Muscle layer of colon (tissue), 2 donors: ENCODE measurements around the gene SMAD6.
"Not testable (repeated sequence)": the region's sequence is repeated elsewhere in the genome, so short reads cannot be mapped to it uniquely, and the experiment has no call there.

Experiments used
- H3K27ac ChIP-seq: one replicate; pipeline ENCODE4 v1.7.0; 2013; ENCODE audit warnings: low read depth, mild to moderate bottlenecking, low read length, moderate library complexity
- H3K27me3 ChIP-seq, 2 donors: one replicate each; pipeline ENCODE4 v1.7.0; 2013; ENCODE audit warnings: low read length in 2 of 2, mild to moderate bottlenecking in 2 of 2; ENCODE audit not compliant: insufficient read depth in 2 of 2, control insufficient read depth in 1 of 2
- H3K36me3 ChIP-seq: one replicate; pipeline ENCODE4 v1.7.0; 2013; ENCODE audit warnings: mild to moderate bottlenecking, low read length; ENCODE audit not compliant: insufficient read depth
- H3K4me1 ChIP-seq: one replicate; pipeline ENCODE4 v1.7.0; 2013; ENCODE audit warnings: mild to moderate bottlenecking, low read length; ENCODE audit not compliant: insufficient read depth
- H3K4me3 ChIP-seq, 2 donors: one replicate each; pipeline ENCODE4 v1.7.0; 2013; ENCODE audit warnings: low read length in 2 of 2, low read depth in 1 of 2, mild to moderate bottlenecking in 1 of 2, moderate library complexity in 1 of 2
- H3K9ac ChIP-seq: one replicate; pipeline ENCODE4 v1.7.0; 2013; ENCODE audit warnings: low read length
- H3K9me3 ChIP-seq: one replicate; pipeline ENCODE4 v1.7.0; 2013; ENCODE audit warnings: mild to moderate bottlenecking, low read length
- donor health status: abdominal sarcoma.
- donor health status: Adenocarcinoma of cecum.

The SMAD6 gene

DNA sequence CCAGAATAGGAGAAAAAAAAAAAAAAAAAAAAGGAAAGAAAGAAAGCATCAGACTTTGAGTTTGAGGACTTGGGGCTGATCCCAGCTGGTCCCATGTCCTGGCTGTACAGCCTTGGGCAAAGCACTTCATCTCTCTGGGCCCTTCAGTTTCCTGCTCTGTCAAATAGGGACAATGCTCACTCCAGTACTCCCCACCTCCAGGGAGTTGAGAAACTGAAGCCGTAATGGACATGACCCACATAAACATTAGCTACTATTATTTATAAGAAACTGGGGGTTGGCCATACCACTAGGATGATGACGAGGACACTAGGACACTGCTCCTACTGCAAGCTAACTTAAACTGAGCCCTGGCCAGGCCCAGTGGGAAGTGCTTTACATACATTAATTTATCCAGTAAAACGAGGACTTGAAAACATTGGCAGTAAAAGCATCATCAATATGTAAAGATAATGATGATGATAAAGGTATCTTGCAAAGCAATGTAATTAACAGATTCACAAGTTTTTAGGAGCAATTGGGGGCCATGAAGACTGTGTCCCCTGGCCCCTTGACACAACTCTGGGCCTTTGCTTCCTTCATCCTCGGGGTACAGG, 22.9 kb upstream of the SMAD6 start:
- no peaks in the 10 kb centered on the region for H3K27me3 ChIP-seq
- H3K27ac ChIP-seq, result no peak overlapping the region
- no peaks in the 10 kb centered on the region for H3K36me3 ChIP-seq
- no peaks in the 10 kb centered on the region for H3K4me1 ChIP-seq
- no peak overlapping the region for H3K9ac ChIP-seq
- H3K4me3 ChIP-seq, result no peak overlapping the region
- H3K9me3 ChIP-seq, result no peaks in the 10 kb centered on the region

DNA sequence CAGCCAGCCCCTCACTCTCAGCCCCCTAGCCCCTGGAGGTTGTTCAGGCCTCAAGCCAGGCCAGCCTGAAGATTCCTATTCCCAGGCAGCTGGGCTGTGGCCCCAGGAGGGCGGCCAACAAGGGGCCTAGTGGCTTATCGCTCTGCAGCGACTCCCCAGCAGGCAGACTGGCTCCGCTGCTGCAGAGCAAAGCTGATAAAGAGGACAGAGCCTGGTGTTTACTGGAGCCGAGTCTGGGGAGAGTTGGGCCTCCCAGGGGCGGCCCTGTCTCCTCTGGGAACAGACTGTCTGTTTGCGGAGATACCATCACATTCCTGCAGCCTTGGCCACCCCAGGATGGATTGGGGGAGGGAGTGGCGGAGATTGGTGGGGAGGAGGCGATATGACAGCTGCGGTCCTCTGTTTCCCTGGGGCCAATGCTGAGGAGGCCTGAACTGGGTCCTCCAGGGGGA, 22.4 kb upstream of the SMAD6 start:
- H3K4me3 ChIP-seq, result no peak overlapping the region
- H3K36me3 ChIP-seq, result no peaks in the 10 kb centered on the region
- no peak overlapping the region for H3K27ac ChIP-seq
- no peaks in the 10 kb centered on the region for H3K4me1 ChIP-seq
- H3K9me3 ChIP-seq, result no peaks in the 10 kb centered on the region
- no peaks in the 10 kb centered on the region for H3K27me3 ChIP-seq
- H3K9ac ChIP-seq, result no peak overlapping the region

DNA sequence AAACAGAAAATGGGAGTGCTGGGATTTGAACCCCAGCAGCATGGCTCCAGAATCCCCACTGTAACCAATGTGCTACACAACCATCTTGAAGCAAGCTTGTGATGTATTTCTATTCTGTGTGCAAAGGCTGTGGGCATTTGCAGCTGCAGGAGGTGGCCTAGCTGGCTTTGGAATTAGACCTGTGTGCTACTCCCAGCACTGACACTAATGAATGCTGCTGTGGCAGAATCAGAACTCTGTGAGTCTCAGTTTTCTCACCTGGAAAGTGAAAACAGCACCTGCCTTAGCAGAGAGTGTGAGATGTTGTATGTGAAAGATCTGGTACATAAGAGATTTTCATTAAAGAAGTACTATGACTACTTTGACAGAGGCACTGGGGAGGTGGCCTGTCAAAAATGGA, 21.5 kb upstream of the SMAD6 start:
- Histone ChIP-seq H3K9me3 (no peaks in the 10 kb centered on the region), H3K27me3 (no peaks in the 10 kb centered on the region), H3K27ac (no peak overlapping the region), H3K4me3 (no peak overlapping the region), H3K9ac (no peak overlapping the region), H3K36me3 (no peaks in the 10 kb centered on the region), H3K4me1 (no peaks in the 10 kb centered on the region)

DNA sequence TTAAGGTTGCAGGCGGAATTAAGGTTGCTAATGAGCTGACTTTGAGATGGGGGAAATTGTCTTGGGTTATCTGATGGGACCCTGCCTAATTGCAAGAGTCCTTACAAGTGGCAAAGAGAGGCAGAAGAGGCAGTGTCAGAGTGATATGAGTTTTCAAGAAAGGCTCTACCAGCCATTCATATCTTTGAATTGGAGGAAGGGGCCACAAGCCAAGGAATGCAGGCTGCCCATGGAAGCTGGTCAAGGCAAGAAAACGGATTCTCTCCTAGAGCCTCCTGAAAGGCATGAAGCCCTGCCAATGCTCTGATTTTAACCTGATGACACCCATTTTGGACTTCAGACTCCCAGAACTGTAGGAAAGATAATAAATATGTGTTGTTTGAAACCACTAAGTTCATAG, 20.6 kb upstream of the SMAD6 start:
- H3K27ac ChIP-seq, result no peak overlapping the region
- no peaks in the 10 kb centered on the region for H3K9me3 ChIP-seq
- no peak overlapping the region for H3K4me3 ChIP-seq
- H3K4me1 ChIP-seq, result no peaks in the 10 kb centered on the region
- H3K9ac ChIP-seq, result no peak overlapping the region
- H3K27me3 ChIP-seq, result no peaks in the 10 kb centered on the region
- H3K36me3 ChIP-seq, result no peaks in the 10 kb centered on the region

DNA sequence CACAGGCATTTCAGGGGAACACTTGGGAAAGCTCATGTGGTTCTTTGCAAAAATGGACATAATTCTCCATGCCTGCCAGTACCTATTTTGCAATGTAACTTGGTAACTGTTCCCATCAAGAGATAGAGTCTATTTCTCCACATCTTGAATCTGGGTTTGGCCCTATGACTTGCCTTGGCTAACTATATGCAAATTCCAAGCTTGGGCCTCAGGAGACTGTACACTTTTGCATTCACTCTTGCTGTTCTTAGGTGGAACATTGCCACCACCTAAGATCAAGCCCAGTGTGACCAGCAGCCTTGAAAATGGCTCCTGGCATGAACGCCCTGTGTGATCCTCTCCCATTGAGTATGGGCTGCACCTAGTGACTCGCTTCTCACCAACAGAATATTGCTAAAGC, 19.8 kb upstream of the SMAD6 start:
- no peak overlapping the region for H3K27ac ChIP-seq

DNA sequence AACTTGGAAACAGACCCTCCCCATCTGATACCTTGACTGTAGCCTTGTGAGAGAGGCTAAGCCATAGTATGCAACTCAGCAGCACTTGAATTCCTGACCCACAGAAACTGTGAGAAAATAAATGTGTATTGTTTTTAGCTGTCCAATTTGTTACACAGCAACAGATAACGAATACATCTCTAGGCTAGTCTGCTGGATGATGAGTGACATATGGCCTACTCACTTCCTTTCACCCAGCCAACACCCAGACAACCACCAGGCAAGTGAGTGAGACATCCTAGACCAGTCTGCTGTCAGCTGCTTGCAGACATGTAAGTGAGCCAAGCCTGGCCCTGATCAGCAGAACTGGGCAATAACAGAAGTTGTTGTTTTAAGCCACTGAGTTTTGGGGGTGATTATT, 19.2 kb upstream of the SMAD6 start:
- Histone ChIP-seq H3K27ac (no peak overlapping the region), H3K4me1 (no peaks in the 10 kb centered on the region), H3K9me3 (no peaks in the 10 kb centered on the region), H3K4me3 (no peak overlapping the region), H3K9ac (no peak overlapping the region), H3K36me3 (no peaks in the 10 kb centered on the region), H3K27me3 (no peaks in the 10 kb centered on the region)

More for the DNA sequence above, 19.8 kb upstream of the SMAD6 start:
- Histone ChIP-seq H3K36me3 (no peaks in the 10 kb centered on the region), H3K4me3 (no peak overlapping the region), H3K9me3 (no peaks in the 10 kb centered on the region), H3K27me3 (no peaks in the 10 kb centered on the region), H3K9ac (no peak overlapping the region), H3K4me1 (no peaks in the 10 kb centered on the region)

DNA sequence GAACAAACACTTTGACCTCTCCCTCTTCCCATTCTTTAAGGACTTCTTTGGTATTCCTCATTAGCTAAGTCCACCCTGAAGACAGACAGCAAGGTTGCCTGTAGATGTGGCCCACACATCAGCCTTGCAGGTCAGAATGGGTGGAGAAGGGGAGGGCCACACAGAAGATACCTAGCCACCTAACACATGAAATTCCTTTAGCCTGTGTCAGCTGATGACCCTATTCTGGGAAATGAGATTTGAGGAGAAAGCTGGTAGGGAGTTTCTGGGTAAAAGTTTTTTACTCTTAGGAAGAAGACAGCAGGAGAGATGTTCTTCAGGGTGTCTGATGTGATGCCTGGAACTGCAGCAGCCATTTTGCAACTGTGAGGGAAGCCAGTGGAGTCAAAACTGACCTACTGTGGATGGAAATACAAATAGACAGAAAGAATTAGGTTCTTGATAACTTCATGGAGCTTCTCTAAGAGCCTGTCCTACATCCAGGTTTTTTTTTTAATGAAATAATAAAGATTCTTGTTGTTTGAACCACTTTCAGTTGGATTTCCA, 17.8 kb upstream of the SMAD6 start:
- H3K27me3 ChIP-seq, result no peaks in the 10 kb centered on the region
- no peak overlapping the region for H3K27ac ChIP-seq
- H3K4me3 ChIP-seq, result no peak overlapping the region
- H3K9me3 ChIP-seq, result no peaks in the 10 kb centered on the region
- H3K4me1 ChIP-seq, result no peaks in the 10 kb centered on the region
- H3K36me3 ChIP-seq, result no peaks in the 10 kb centered on the region
- no peak overlapping the region for H3K9ac ChIP-seq

DNA sequence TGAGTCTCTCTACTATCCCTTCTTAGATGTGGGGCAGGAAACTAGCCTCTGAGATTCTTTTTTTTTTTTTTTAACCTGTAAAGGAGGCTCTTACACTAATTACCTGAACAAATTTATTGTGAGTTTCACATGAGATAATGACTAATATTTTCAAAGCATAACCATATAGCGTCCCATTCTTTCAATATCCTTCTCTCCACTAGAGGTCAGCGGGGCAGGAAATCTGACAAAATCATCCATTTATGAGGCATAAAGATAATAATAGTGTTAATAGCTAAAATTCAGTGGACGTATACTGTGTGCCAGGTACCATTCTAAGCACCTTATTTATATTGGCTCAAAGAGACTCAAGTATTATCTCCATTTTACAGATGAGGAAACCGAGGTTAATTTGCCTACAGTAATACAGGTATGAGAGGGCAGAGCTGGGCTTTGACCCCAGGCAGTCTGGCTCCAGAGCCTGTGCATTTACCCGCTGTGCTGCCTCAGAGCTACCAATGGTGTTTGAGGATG, 16.3 kb upstream of the SMAD6 start:
- no peak overlapping the region for H3K27ac ChIP-seq
- no peaks in the 10 kb centered on the region for H3K4me1 ChIP-seq
- no peaks in the 10 kb centered on the region for H3K9me3 ChIP-seq
- H3K4me3 ChIP-seq, result no peak overlapping the region
- H3K9ac ChIP-seq, result no peak overlapping the region
- no peaks in the 10 kb centered on the region for H3K36me3 ChIP-seq
- H3K27me3 ChIP-seq, result no peaks in the 10 kb centered on the region

DNA sequence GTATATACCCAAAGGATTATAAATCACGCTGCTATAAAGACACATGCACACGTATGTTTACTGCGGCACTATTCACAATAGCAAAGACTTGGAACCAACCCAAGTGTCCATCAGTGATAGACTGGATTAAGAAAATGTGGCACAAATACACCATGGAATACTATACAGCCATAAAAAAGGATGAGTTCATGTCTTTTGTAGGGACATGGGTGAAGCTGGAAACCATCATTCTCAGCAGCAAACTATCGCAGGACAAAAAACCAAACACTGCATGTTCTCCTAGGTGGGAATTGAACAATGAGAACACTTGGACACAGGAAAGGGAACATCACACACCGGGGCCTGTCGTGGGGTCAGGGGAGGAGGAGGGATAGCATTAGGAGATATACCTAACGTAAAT, 11.1 kb upstream of the SMAD6 start:
- not testable (repeated sequence) for H3K9me3 ChIP-seq, H3K9ac ChIP-seq, H3K27me3 ChIP-seq, H3K27ac ChIP-seq, H3K4me1 ChIP-seq, H3K36me3 ChIP-seq, H3K4me3 ChIP-seq

DNA sequence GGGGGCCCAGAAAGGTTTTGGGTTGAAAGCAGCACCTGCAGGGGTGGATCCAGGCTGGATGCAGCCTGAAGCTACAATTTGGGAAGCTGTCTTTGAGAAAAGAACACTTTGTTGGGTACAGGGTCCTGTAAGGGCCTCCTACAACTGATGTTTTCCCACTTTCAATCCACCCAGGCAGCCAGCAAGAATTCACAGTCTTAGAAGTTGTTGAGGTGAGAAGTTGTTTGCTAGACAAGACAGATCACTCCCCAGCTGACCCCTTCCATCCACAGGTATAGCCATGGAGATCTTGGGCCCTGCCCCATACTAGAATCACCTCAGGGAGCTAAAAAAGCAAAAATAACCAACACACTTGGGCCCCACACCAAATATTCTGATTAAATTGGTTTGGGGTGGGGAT, 10.3 kb upstream of the SMAD6 start:
- Histone ChIP-seq H3K4me1 (peaks cover 6% of the 10 kb centered on the region), H3K4me3 (no peak overlapping the region), H3K27me3 (no peaks in the 10 kb centered on the region), H3K9me3 (no peaks in the 10 kb centered on the region), H3K36me3 (no peaks in the 10 kb centered on the region), H3K27ac (no peak overlapping the region), H3K9ac (no peak overlapping the region)

DNA sequence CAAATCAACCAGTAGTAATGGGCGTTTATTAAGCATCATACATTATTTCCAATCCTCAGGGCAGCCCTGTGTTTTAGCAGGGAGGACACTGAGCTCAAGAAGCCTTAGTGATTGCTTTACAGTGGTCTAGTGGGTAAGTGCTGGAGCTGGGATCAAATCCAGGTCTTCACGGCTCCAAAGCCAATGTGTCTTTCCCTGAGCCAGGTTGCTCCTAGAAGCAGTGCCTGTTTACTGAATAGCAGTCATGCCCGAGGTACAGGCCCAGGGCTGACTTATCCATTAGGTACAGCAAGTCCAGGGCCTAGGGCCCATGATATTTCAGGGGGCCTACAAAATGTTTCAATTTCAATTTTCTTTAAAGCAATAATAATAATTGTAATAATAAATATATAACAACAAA, 9.6 kb upstream of the SMAD6 start:
- Histone ChIP-seq H3K9me3 (no peaks in the 10 kb centered on the region), H3K27me3 (no peaks in the 10 kb centered on the region), H3K36me3 (no peaks in the 10 kb centered on the region), H3K4me1 (peaks cover 6% of the 10 kb centered on the region), H3K9ac (no peak overlapping the region), H3K27ac (peak overlapping the region; percentile 49), H3K4me3 (no peak overlapping the region)
